Activated CD4-positive, alpha-beta T cell treated with anti-CD3 and anti-CD28 coated beads for 36 hours (primary cell): ENCODE data around the gene SLBP. TPM values are rescaled to one million over a fixed set of nuclear protein-coding genes. Genes with fewer than 3 reads are reported as not detected.
A peak's percentile ranks its signal among the peaks of the same experiment; 100 is the strongest.

Experiments
- ATAC-seq: fragments of 200-7000 bp; cut with Tn5 transposase; one replicate; pipeline ENCODE4 v1.10.0; 2021; ENCODE audit warnings: mild to moderate bottlenecking, moderate library complexity
- CTCF ChIA-PET: fragments of 350-600 bp; sonication (Branson Sonifier 250); formaldehyde crosslinking; loops from one replicate; lab custom pipeline; 2021; ENCODE audit warnings: antibody characterized with exemption; lab: Charles Lee
- POLR2A ChIA-PET: fragments of 350-600 bp; sonication (Branson Sonifier 250); formaldehyde crosslinking; loops from one replicate; lab custom pipeline; 2021; ENCODE audit warnings: antibody characterized with exemption, inconsistent platforms; lab: Charles Lee
- DNase-seq: peaks from one replicate; pipeline ENCODE4 v3.0.0-alpha.2; 2020
- H3K27ac Mint-ChIP-seq: one replicate; pipeline ENCODE4 v1.8.0; 2021; ENCODE audit warnings: mixed read lengths
- H3K27me3 Mint-ChIP-seq: one replicate; pipeline ENCODE4 v1.8.0; 2021; ENCODE audit warnings: mixed read lengths
- H3K36me3 Mint-ChIP-seq: one replicate; pipeline ENCODE4 v1.8.0; 2021; ENCODE audit warnings: low read depth, mixed read lengths
- H3K4me1 Mint-ChIP-seq: one replicate; pipeline ENCODE4 v1.8.0; 2021; ENCODE audit warnings: mixed read lengths
- H3K4me3 Mint-ChIP-seq: one replicate; pipeline ENCODE4 v1.8.0; 2021; ENCODE audit warnings: mild to moderate bottlenecking, moderate library complexity, mixed read lengths
- H3K9me3 Mint-ChIP-seq: one replicate; pipeline ENCODE4 v1.8.0; 2021; ENCODE audit warnings: low read depth, mixed read lengths
- intact Hi-C, 2 experiments: fragments of 100-400 bp; cut with DNase I in 1 of 2; cut with micrococcal nuclease in 1 of 2; formaldehyde crosslinking; loops; one replicate each; pipeline versions ENCODE4 v1.14.2 to v1.15.1; 2022 to 2024; cut with DNase I, micrococcal nuclease
- total RNA-seq, 2 experiments: library from RNA; stranded (reverse); gene quantifications; one replicate each; pipeline ENCODE4 v1.2.3, GENCODE V29; 2021

Gene SLBP
- total RNA-seq, result 100 to 1,000 TPM; 113 to 134 TPM

DNA sequence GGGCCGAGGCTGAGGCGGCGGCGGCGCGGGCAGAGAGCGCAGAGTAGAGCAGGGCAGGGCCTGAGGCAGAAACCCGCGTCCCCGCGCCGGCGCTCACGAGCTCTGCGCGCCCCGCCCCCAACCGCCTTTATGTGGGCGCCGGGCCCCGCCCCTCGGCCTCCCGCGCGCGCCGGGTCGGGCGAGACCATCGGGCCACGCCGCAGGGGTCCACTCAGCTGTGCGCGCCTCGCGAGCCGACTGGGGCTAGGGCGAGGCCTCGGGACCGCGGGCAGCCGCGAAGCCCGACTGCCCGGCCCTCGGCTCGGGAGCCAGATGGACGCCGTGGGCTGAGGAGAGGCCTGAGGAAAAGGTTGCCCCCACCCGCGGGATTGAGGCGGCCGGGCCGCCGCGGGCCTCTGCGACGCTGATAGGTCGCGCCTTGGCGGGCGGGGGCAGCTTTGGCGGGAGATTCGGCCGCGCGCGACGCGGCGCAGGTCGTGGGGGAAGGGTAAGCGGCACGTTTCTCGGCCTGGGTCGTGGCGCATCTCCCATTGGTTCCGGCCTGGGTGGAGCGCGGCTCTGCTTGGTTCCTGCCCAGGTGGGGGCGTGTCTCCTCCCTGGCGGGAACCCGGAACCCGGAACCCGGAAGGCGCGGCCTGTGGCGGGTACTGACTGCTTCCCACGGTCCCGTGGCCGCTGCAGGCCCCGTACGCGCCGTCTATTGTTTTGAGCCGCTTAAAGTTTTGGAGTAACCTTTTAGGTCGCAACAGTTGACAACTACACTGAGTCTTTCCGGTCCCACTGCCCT is at the start of gene SLBP:
SLBP (minus strand) TSS at position 104 of the 787 bp plus-strand sequence. CDS start 131 bp downstream, outside the sequence.
- H3K9me3 Mint-ChIP-seq, result no peaks in the 10 kb centered on the region
- no peaks in the 10 kb centered on the region for H3K27me3 Mint-ChIP-seq
- ATAC-seq (peak; percentile 89), DNase-seq (peak; percentile 100)
- ChIA-PET POLR2A (interaction anchor here (0.6 to 6.2 kb wide), 8 partner anchors 8 to 30 kb away, joined by 3 to 89 read pairs (median 4); partner anchors contain the start of genes FAM53A, TACC3 and TMEM129), CTCF (interaction anchor here (0.6 to 3.8 kb wide), 6 partner anchors 8 to 33 kb away, joined by 3 to 26 read pairs (median 8); partner anchors contain the start of gene TMEM129)
- H3K4me3 Mint-ChIP-seq, result peak within 1 kb of the TSS; percentile 99
- peaks cover 58% of the 10 kb centered on the region for H3K4me1 Mint-ChIP-seq
- intact Hi-C loops, result loop anchor here (1.0 to 5.0 kb wide), 22 partner anchors 9 to 1362 kb away; partner anchors contain the start of genes FAM53A (in 2 of the 2), LETM1 (in 2 of the 2), NSD2 (in 2 of the 2) and TACC3 (in 2 of the 2)
- peaks cover 69% of the 10 kb centered on the region for H3K36me3 Mint-ChIP-seq
- H3K27ac Mint-ChIP-seq, result peak within 1 kb of the TSS; percentile 98

DNA sequence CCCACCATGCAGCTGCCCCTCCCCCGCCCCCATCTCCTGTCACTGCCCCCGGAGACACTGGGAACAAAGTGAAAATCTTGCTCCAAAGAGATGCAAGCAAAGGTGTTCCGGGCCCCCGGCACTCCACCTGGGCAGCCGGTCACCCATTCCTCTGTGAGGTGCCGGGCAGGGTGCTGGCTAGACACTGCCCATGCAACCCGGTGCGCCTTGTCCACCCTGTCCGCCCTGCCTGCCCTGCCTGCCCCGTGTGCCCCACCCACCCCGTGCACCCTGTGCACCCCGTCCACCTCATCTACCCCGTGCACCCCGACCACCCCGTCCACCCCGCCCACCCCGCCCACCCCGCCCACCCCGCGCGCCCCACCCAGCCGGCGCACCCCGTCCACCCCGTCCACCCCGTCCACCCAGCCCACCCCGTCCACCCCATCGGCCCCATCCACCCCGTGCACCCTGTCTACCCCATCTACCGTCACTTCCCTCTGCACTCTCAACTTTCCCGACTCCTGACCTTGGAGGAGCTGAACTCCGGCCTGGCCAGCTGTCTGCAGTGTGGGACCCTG is 49.1 kb upstream of the SLBP start:
- ChIA-PET POLR2A (no interaction called here), CTCF (no interaction called here)
- H3K4me1 Mint-ChIP-seq, result no peaks in the 10 kb centered on the region
- H3K4me3 Mint-ChIP-seq, result no peak overlapping the region
- no peak for ATAC-seq
- H3K36me3 Mint-ChIP-seq, result no peaks in the 10 kb centered on the region
- no peaks in the 10 kb centered on the region for H3K9me3 Mint-ChIP-seq
- no peak for DNase-seq
- H3K27me3 Mint-ChIP-seq, result peaks cover 11% of the 10 kb centered on the region
- H3K27ac Mint-ChIP-seq, result no peak overlapping the region
- intact Hi-C loops, result no loop called here

DNA sequence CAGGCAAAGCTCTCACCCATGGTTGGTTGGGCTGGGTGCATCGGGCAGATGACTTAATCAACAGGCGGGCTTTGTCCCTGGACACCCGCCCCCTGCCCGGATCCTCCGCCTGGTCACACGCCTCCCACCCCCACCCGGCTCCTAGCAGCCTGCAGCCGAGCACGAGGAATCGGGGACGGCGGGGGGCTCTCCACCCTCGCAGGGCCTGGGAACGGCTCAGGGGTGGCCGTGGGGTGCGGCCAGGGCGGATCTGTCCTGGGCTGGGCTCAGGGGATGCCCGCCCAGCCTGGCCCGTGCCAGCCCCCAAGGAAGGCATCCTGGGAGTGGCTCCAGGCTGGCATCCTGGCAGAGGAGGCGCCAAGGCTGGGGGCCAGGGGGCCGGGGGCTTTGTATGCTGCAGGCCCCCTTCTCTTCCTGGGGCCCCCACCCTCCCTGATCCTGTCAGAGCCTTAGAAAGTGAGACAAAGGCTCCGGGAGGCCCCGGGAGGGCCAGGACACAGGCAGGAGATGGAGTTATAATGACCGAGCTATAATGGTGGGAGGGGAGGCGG is 48.5 kb upstream of the SLBP start:
- Mint-ChIP-seq H3K4me3 (no peak overlapping the region), H3K9me3 (no peaks in the 10 kb centered on the region), H3K4me1 (no peaks in the 10 kb centered on the region), H3K27ac (no peak overlapping the region), H3K27me3 (peaks cover 11% of the 10 kb centered on the region), H3K36me3 (no peaks in the 10 kb centered on the region)
- intact Hi-C loops, result no loop called here
- DNase-seq, result no peak
- no peak for ATAC-seq
- ChIA-PET POLR2A (no interaction called here), CTCF (no interaction called here)

DNA sequence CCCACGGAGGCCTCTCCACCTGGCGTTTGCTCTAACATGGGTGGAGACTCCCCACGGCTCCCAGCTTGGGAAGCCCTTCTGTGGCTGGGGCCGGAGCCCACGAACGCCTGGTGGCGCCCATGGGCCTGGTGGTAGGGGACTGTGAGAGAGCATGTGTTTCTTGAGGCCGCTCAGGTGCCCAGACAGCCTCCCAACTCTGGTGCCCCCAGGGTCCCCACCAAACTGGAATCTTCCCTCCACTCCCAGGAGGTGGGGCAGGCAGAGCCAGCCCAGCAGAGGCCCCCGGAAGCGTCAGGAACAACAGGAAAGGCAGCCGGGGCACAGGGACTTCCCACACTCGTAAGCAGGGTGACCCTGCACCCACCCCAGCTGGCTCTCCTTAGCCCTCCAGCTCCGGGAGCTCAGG is 47.7 kb upstream of the SLBP start:
- H3K36me3 Mint-ChIP-seq, result no peaks in the 10 kb centered on the region
- H3K27ac Mint-ChIP-seq, result no peak overlapping the region
- intact Hi-C loops, result no loop called here
- DNase-seq (no peak), ATAC-seq (no peak)
- no peaks in the 10 kb centered on the region for H3K4me1 Mint-ChIP-seq
- no peaks in the 10 kb centered on the region for H3K9me3 Mint-ChIP-seq
- ChIA-PET POLR2A (no interaction called here), CTCF (interaction anchor here (0.6 to 1.0 kb wide), 3 partner anchors 11 to 630 kb away, joined by 4 to 5 read pairs (median 4); no protein-coding TSS in a partner anchor)
- no peak overlapping the region for H3K4me3 Mint-ChIP-seq
- H3K27me3 Mint-ChIP-seq, result peaks cover 8% of the 10 kb centered on the region

DNA sequence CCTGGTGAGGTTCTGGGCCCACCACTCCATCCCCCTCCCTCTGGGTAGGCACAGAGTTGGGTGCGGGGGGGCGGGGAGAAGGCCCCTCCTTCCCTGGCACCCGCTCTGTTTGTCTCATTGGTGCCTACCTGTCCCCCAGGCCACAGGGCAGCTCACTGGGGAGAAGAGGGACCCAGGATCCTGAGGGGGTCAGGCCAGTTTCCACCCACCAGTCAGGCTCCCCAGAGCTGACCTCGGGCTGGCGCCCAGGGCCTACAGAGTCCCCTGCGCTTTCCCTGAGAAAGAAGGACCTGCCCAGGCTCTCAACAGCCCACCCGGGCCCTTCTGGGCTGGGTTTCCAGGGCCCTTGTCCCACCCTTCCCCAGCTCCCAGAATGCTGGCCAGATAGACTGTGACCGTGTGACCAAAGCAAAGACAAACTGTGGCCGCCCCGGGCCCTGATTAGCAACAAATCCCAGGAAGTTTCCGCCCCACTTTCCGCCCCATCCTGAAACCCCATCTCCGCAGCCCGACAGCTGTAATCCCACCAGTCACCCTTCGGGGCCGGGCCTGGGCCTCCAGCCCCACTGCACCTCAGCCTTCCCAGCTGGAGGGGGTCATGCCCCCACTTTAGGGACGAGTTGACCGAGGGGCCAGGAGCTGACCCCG is 47.2 kb upstream of the SLBP start:
- H3K27me3 Mint-ChIP-seq, result peaks cover 7% of the 10 kb centered on the region
- no peak overlapping the region for H3K4me3 Mint-ChIP-seq
- no peaks in the 10 kb centered on the region for H3K4me1 Mint-ChIP-seq
- no peak for DNase-seq
- no peak for ATAC-seq
- H3K9me3 Mint-ChIP-seq, result no peaks in the 10 kb centered on the region
- intact Hi-C loops, result no loop called here
- no peak overlapping the region for H3K27ac Mint-ChIP-seq
- ChIA-PET CTCF (interaction anchor here (0.6 to 1.0 kb wide), 3 partner anchors 11 to 629 kb away, joined by 4 to 5 read pairs (median 4); no protein-coding TSS in a partner anchor), POLR2A (no interaction called here)
- H3K36me3 Mint-ChIP-seq, result no peaks in the 10 kb centered on the region

DNA sequence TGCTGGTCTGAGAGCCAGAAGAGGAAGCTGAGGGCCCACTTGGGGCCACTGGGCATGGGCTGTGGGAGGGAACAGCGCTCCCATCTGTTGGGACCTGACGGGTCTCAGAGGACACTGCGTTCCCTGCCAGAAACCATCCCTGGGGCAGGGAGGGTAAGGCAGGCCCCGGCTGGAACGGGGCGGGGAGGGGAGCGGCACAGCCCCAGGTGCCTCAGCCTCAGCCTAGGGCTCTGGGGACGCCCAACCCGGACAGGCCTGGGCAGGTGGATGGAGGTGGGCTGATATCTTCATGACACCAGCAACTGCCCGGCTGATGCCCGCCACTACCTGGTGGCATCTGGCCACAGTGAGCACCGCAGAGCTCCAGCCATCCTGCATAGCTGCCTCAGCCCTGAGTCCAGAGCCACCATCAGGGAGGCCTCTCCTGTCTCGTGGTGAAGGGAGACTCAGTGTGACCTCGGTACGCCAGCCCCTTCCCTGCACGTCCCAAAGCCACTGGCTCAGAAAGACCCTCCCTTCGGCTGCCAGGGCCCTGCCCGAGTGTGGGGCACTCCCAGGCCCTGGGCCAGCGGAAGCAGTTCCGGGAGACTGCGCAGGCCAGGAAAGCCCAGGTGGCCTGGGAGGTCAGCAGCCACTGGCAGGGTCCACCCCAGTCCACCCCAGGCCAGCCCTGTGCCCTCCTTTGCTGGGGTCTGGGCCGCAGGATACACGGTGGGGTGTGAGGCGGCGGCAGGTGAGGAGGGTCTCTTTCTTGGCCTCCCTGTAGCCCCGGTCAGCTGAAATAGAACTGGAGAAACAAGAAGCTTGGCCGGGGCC is 46.4 kb upstream of the SLBP start:
- Mint-ChIP-seq H3K9me3 (no peaks in the 10 kb centered on the region), H3K27me3 (peaks cover 2% of the 10 kb centered on the region), H3K4me1 (no peaks in the 10 kb centered on the region), H3K4me3 (no peak overlapping the region), H3K27ac (no peak overlapping the region), H3K36me3 (no peaks in the 10 kb centered on the region)
- POLR2A ChIA-PET, result no interaction called here
- DNase-seq (no peak), ATAC-seq (no peak)
- intact Hi-C loops, result no loop called here
- CTCF ChIA-PET, result no interaction called here

DNA sequence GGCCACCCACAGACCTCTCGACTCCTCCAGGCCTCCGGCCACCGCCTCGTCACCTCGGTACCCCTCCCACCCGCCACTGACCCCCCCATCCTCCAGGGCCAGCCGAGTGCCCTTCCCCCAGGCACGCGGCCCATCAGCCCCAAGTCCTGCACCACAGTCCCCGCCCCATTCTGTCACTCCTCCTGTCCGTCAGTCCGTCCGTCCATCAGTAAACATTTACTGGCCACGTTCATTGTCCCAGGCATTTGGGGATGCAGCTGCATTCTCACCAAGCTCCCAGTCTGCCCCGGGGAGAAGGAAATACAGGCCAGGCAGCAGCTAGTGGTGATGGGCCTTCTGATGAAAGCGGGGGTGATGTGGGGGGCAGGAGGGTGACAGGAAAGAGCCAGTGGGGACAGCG is 45.7 kb upstream of the SLBP start:
- ChIA-PET POLR2A (no interaction called here), CTCF (interaction anchor here (0.6 kb wide), 1 partner anchor 851 kb away, joined by 3 read pairs; no protein-coding TSS in a partner anchor)
- Mint-ChIP-seq H3K36me3 (no peaks in the 10 kb centered on the region), H3K4me3 (no peak overlapping the region), H3K4me1 (peaks cover 3% of the 10 kb centered on the region), H3K27ac (no peak overlapping the region), H3K9me3 (no peaks in the 10 kb centered on the region), H3K27me3 (peaks cover 2% of the 10 kb centered on the region)
- intact Hi-C loops, result no loop called here
- ATAC-seq (no peak), DNase-seq (no peak)

DNA sequence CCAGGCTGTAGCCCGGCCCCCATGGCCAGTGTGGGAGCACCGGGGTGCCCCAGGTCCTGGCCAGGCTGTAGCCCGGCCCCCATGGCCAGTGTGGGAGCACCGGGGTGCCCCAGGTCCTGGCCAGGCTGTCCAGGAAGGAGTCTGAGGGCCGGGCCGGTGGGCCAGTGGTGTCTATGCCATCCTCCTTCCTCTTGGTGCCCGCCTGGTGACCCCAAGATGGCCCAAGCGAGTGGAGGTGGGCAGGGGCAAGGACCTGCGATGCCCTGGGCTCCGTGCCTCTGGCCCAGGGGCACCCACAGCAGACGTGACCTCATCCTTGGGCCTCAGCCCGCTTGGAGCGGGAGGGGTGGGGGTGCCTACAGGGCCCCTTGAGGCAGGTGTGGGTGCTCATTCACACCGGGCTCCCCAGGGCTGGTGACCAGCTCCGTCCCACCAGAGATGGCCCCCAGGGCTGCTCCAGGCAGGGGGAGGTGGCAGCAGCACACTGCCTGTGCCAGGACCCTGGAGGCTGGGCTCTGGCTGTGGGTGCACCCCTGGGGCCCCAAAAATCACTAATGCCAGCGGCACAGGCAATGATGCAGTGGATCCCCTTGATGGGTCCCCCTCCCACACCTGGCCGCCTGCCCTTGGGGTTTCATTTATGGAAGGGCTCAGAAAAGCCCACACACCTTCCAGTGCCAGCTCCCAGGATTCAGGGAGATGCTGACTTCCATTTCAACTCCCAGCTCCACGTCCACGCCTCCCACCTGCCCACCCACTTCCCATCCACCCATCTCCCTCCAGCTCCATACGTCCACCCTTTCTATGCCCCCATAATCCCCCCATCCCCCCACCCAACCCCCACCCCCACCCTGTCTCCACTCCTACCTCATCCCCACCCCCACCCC is 45.0 kb upstream of the SLBP start:
- Mint-ChIP-seq H3K4me3 (no peak overlapping the region), H3K27me3 (no peaks in the 10 kb centered on the region), H3K9me3 (no peaks in the 10 kb centered on the region), H3K4me1 (peaks cover 4% of the 10 kb centered on the region), H3K36me3 (no peaks in the 10 kb centered on the region), H3K27ac (no peak overlapping the region)
- ChIA-PET CTCF (interaction anchor here (0.6 kb wide), 1 partner anchor 852 kb away, joined by 3 read pairs; no protein-coding TSS in a partner anchor), POLR2A (no interaction called here)
- intact Hi-C loops, result no loop called here
- no peak for DNase-seq
- no peak for ATAC-seq

DNA sequence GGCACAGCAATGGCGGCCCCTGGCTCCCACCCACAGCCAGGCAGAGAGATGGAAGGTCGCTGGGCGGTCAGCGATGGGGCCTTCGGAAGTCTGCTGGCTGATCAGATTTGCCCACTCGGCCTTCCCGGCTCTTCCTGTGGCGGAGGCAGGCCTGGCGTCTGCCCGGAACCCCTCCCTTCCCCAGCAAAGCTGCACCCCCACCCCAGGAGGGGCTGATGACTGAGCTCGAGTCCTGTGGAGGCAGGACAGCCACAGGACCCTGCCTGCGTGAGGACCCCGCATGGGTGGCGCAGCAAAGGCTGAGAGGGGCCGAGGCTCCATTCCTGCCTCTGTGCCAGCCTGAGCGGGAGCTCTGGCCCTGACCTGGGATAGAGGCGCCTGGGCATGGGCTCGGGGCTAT is 44.0 kb upstream of the SLBP start:
- Mint-ChIP-seq H3K4me1 (peaks cover 4% of the 10 kb centered on the region), H3K4me3 (no peak overlapping the region), H3K27me3 (no peaks in the 10 kb centered on the region), H3K36me3 (no peaks in the 10 kb centered on the region), H3K9me3 (no peaks in the 10 kb centered on the region), H3K27ac (no peak overlapping the region)
- ChIA-PET CTCF (interaction anchor here (1.1 kb wide), 1 partner anchor 53 kb away, joined by 4 read pairs; no protein-coding TSS in a partner anchor), POLR2A (no interaction called here)
- DNase-seq (no peak), ATAC-seq (no peak)
- intact Hi-C loops, result no loop called here

DNA sequence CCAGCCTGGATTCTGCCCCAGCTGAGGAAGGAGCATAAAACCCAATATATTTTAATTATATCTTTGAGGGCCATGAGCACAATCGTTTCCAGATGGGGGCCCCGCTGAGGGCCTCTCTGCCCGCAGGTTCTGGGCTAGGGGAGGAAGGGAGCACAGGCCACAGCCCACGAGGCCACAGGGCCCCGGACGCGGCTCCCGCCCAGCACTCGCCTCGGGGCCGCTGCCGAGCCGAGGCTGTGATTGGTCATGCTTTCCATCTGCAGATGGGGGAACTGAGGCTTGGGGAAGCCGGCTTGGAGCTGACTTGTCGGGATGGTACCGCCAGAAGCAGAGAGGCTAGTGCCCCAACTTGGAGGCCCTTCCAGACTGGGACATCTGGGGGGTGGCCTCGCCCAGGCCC is 43.2 kb upstream of the SLBP start:
- ATAC-seq (no peak), DNase-seq (no peak)
- no peaks in the 10 kb centered on the region for H3K9me3 Mint-ChIP-seq
- ChIA-PET POLR2A (no interaction called here), CTCF (interaction anchor here (0.8 to 1.1 kb wide), 2 partner anchors 10 to 54 kb away, joined by 4 read pairs; no protein-coding TSS in a partner anchor)
- no peaks in the 10 kb centered on the region for H3K36me3 Mint-ChIP-seq
- no peak overlapping the region for H3K27ac Mint-ChIP-seq
- no peak overlapping the region for H3K4me3 Mint-ChIP-seq
- H3K4me1 Mint-ChIP-seq, result peaks cover 4% of the 10 kb centered on the region
- H3K27me3 Mint-ChIP-seq, result no peaks in the 10 kb centered on the region
- intact Hi-C loops, result no loop called here
